Upper lobe of left lung (tissue), 4 donors: ENCODE data around the gene DCAF8.

ENCODE experiments used
- POLR2A ChIP-seq, 4 donors: fragments of 450-650 bp; IDR thresholded peaks; one replicate each; pipeline ENCODE4 v1.5.1; 2016 to 2017; ENCODE audit warnings: antibody characterized with exemption in 4 of 4, mild to moderate bottlenecking in 2 of 4
- POLR2AphosphoS5 ChIP-seq, 2 donors: sonication (generic); formaldehyde crosslinking; IDR thresholded peaks; one replicate each; pipeline ENCODE4 v1.5.1; 2017; ENCODE audit warnings: antibody characterized with exemption in 2 of 2

GRCh38 chr1:160206036-160206389 is 56.3 kb downstream of the DCAF8 start:
- TF ChIP-seq POLR2AphosphoS5 (IDR thresholded peaks at IDR 0.05) (no peak), POLR2A (IDR thresholded peaks at IDR 0.05) (no peak)
